HepG2 (cell line): Measurements from ENCODE around the gene IQCK. TPM values are rescaled to one million over a fixed set of nuclear protein-coding genes. Genes with fewer than 3 reads are reported as not detected.

ENCODE experiments used
- BRCA1 ChIP-seq: sonication (generic); formaldehyde crosslinking; IDR thresholded peaks from 2 replicates; pipeline ENCODE4 v1.4.0; 2020; ENCODE audit warnings: missing genetic modification reagents
- CEBPG ChIP-seq: IDR thresholded peaks from 2 replicates; pipeline ENCODE4 v1.6.1; 2016
- EHMT2 ChIP-seq: fragments of 200-600 bp; sonication (generic); IDR thresholded peaks from 2 replicates; pipeline ENCODE4 v1.7.0; 2017; ENCODE audit warnings: antibody characterized with exemption, low read depth, low read length, borderline replicate concordance
- HMGA1 ChIP-seq: sonication (generic); formaldehyde crosslinking; conservative IDR thresholded peaks from 2 replicates; pipeline ENCODE4 v1.4.0; 2020; ENCODE audit warnings: missing genetic modification reagents
- HNF4G ChIP-seq, 2 experiments: sonication (generic) in 1 of 2; formaldehyde crosslinking in 1 of 2; IDR thresholded peaks; 2 replicates each; pipeline versions ENCODE4 v1.4.0 to v1.6.1; 2011 to 2020; ENCODE audit warnings: borderline replicate concordance in 2 of 2, low read depth in 2 of 2, mild to moderate bottlenecking in 2 of 2, low read length in 1 of 2, missing genetic modification reagents in 1 of 2, moderate library complexity in 1 of 2
- NFKBIZ ChIP-seq: IDR thresholded peaks from 2 replicates; pipeline ENCODE4 v1.6.1; 2018; ENCODE audit warnings: missing genetic modification reagents, missing compliant biosample characterization
- NRL ChIP-seq: sonication (generic); formaldehyde crosslinking; IDR thresholded peaks from 2 replicates; pipeline ENCODE4 v1.5.0; 2020; ENCODE audit warnings: missing genetic modification reagents, mild to moderate bottlenecking, moderate library complexity, borderline replicate concordance
- TOPORS ChIP-seq: sonication (generic); formaldehyde crosslinking; IDR thresholded peaks from 2 replicates; pipeline ENCODE4 v1.8.0; 2023; ENCODE audit warnings: mild to moderate bottlenecking, missing genetic modification reagents
- XBP1 ChIP-seq: sonication (generic); formaldehyde crosslinking; IDR thresholded peaks from 2 replicates; pipeline ENCODE4 v1.5.0; 2020; ENCODE audit warnings: missing genetic modification reagents
- ZNF143 ChIP-seq: sonication (generic); formaldehyde crosslinking; IDR thresholded peaks from 2 replicates; pipeline ENCODE4 v1.4.0; 2020; ENCODE audit warnings: missing genetic modification reagents
- ZNF256 ChIP-seq: sonication (generic); formaldehyde crosslinking; conservative IDR thresholded peaks from 2 replicates; pipeline ENCODE4 v1.4.0; 2020; ENCODE audit warnings: missing genetic modification reagents
- ZNF317 ChIP-seq: sonication (generic); formaldehyde crosslinking; IDR thresholded peaks from 2 replicates; pipeline ENCODE4 v1.5.0; 2020; ENCODE audit warnings: mild to moderate bottlenecking, missing genetic modification reagents
- ZNF333 ChIP-seq: sonication (generic); formaldehyde crosslinking; IDR thresholded peaks from 2 replicates; pipeline ENCODE4 v1.4.0; 2020; ENCODE audit warnings: mild to moderate bottlenecking, missing genetic modification reagents, borderline replicate concordance
- ZNF367 ChIP-seq: sonication (generic); formaldehyde crosslinking; IDR thresholded peaks from 2 replicates; pipeline ENCODE4 v1.4.0; 2020; ENCODE audit warnings: missing genetic modification reagents, borderline replicate concordance
- ZNF44 ChIP-seq: sonication (generic); formaldehyde crosslinking; IDR thresholded peaks from 2 replicates; pipeline ENCODE4 v1.5.1; 2020; ENCODE audit warnings: mild to moderate bottlenecking, missing genetic modification reagents
- ZNF563 ChIP-seq: sonication (generic); formaldehyde crosslinking; IDR thresholded peaks from 2 replicates; pipeline ENCODE4 v1.8.0; 2022; ENCODE audit warnings: mild to moderate bottlenecking, moderate library complexity, missing genetic modification reagents
- polyA plus RNA-seq, 8 experiments: library from polyadenylated mRNA; depleted of rRNA in 3 of 8; stranded (reverse) in 7 of 8; unstranded in 1 of 8; fragments of >200 nt; fragmentation: Illumina TruSeq in 4 of 8; extraction: Trizol in 4 of 8; gene quantifications; 2 replicates each; pipeline versions ENCODE4 v1.2.1 to v1.2.3, GENCODE V29; 2011 to 2016; ENCODE audit warnings: low read depth in 4 of 8, missing spikeins in 1 of 8, mixed read lengths in 1 of 8; ENCODE audit not compliant: insufficient read depth in 1 of 8
- total RNA-seq, 5 experiments: library from RNA; depleted of rRNA; stranded (reverse); fragments of >200 nt; fragmentation: Illumina TruSeq; extraction: Trizol; gene quantifications; 2 replicates each; pipeline ENCODE4 v1.2.3, GENCODE V29; 2016; ENCODE audit warnings: low read depth in 1 of 5
- TF ChIP-seq, protein P1 (sequence below): sonication (generic); formaldehyde crosslinking; IDR thresholded peaks from 2 replicates; pipeline ENCODE4 v1.4.0; 2020; ENCODE audit warnings: missing genetic modification reagents; ENCODE audit errors: not compliant biosample characterization
- TF ChIP-seq, protein P2 (sequence below): IDR thresholded peaks from 2 replicates; pipeline ENCODE4 v1.6.1; 2016; ENCODE audit warnings: low read depth, borderline replicate concordance
- TF ChIP-seq, protein P3 (sequence below): sonication (generic); formaldehyde crosslinking; IDR thresholded peaks from 2 replicates; pipeline ENCODE4 v1.8.1; 2022; ENCODE audit warnings: low read depth, mild to moderate bottlenecking, missing genetic modification reagents
- TF ChIP-seq, protein P4 (sequence below): sonication (generic); formaldehyde crosslinking; IDR thresholded peaks from 2 replicates; pipeline ENCODE4 v1.4.0; 2020; ENCODE audit warnings: missing genetic modification reagents
- TF ChIP-seq, protein P5 (sequence below): sonication (generic); formaldehyde crosslinking; IDR thresholded peaks from 2 replicates; pipeline ENCODE4 v1.4.0; 2020; ENCODE audit warnings: missing genetic modification reagents

The IQCK gene
- total and polyA plus RNA-seq, 2 of the 13 experiments (the other 11 are each of a cell fraction or from before 2014, with no cell fraction given): 5.1 to 7.3 TPM

DNA sequence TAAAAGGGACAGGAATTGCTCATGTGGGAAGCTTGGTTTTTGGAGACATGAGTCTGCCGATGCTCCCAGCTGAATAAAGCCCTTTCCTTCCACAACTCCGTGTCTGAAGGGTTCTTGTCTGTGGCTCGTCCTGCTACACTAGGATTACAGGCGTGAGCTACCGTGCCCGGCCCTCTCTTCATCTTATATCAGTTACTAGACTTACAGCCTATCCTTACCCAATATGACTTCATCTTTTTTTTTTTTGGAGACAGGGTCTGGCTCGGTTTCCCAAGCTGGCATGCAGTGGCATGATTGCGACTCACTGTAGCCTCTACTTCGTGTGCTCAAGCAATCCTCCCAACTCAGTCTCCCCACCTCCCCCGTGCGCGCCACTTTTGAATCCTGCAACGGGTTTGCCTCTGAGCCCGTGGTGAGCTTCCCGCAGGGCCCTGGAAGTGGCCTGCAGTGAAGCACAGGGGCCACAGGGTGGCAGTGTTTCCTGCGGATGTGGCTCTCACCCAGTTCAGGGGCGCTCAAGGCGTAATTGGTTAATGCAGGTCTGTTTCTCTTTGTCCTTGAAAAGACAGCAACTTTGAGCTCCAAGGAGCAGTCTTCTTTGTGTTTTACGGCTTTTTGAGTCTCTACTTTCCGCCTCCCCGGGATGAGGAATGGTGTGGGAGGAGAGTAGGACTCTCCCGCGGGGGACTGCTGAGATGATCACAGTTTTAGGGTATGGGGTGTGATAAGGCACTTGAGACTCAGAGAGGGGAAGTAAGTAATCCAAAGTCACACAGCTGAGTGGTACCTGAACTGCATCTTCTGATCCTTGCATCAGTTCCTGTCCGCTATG is 189.3 kb downstream of the IQCK start (continued):
- TF ChIP-seq, protein P1, sequence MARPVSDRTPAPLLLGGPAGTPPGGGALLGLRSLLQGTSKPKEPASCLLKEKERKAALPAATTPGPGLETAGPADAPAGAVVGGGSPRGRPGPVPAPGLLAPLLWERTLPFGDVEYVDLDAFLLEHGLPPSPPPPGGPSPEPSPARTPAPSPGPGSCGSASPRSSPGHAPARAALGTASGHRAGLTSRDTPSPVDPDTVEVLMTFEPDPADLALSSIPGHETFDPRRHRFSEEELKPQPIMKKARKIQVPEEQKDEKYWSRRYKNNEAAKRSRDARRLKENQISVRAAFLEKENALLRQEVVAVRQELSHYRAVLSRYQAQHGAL (CRISPR knock-in tag): no peak
- TF ChIP-seq TOPORS (CRISPR knock-in tag): no peak
- TF ChIP-seq, protein P2, sequence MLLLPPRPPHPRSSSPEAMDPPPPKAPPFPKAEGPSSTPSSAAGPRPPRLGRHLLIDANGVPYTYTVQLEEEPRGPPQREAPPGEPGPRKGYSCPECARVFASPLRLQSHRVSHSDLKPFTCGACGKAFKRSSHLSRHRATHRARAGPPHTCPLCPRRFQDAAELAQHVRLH (CRISPR knock-in tag): peak; percentile 63; the same call in 1 of the 2 replicates
- TF ChIP-seq, protein P3, sequence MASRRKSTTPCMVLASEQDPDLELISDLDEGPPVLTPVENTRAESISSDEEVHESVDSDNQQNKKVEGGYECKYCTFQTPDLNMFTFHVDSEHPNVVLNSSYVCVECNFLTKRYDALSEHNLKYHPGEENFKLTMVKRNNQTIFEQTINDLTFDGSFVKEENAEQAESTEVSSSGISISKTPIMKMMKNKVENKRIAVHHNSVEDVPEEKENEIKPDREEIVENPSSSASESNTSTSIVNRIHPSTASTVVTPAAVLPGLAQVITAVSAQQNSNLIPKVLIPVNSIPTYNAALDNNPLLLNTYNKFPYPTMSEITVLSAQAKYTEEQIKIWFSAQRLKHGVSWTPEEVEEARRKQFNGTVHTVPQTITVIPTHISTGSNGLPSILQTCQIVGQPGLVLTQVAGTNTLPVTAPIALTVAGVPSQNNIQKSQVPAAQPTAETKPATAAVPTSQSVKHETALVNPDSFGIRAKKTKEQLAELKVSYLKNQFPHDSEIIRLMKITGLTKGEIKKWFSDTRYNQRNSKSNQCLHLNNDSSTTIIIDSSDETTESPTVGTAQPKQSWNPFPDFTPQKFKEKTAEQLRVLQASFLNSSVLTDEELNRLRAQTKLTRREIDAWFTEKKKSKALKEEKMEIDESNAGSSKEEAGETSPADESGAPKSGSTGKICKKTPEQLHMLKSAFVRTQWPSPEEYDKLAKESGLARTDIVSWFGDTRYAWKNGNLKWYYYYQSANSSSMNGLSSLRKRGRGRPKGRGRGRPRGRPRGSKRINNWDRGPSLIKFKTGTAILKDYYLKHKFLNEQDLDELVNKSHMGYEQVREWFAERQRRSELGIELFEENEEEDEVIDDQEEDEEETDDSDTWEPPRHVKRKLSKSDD (CRISPR knock-in tag): no peak
- TF ChIP-seq ZNF44: no peak
- TF ChIP-seq NRL (CRISPR knock-in tag): peak; percentile 93; the same call in 1 of the 2 replicates
- peak; percentile 33; the same call in 1 of the 2 replicates for TF ChIP-seq CEBPG (CRISPR knock-in tag)
- no peak for TF ChIP-seq HNF4G (IDR thresholded peaks at IDR 0.05; ENCODE audit: borderline replicate concordance, low read depth, low read length)
- TF ChIP-seq HNF4G (CRISPR knock-in tag; IDR thresholded peaks at IDR 0.05; ENCODE audit: borderline replicate concordance, low read depth): no peak
- TF ChIP-seq NFKBIZ (CRISPR knock-in tag): no peak
- TF ChIP-seq ZNF333 (CRISPR knock-in tag): no peak
- TF ChIP-seq BRCA1: no peak
- TF ChIP-seq HMGA1: no peak
- TF ChIP-seq XBP1: no peak
- no peak for TF ChIP-seq ZNF256 (CRISPR knock-in tag)
- TF ChIP-seq, protein P4, sequence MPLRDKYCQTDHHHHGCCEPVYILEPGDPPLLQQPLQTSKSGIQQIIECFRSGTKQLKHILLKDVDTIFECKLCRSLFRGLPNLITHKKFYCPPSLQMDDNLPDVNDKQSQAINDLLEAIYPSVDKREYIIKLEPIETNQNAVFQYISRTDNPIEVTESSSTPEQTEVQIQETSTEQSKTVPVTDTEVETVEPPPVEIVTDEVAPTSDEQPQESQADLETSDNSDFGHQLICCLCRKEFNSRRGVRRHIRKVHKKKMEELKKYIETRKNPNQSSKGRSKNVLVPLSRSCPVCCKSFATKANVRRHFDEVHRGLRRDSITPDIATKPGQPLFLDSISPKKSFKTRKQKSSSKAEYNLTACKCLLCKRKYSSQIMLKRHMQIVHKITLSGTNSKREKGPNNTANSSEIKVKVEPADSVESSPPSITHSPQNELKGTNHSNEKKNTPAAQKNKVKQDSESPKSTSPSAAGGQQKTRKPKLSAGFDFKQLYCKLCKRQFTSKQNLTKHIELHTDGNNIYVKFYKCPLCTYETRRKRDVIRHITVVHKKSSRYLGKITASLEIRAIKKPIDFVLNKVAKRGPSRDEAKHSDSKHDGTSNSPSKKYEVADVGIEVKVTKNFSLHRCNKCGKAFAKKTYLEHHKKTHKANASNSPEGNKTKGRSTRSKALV (CRISPR knock-in tag): no peak
- TF ChIP-seq ZNF143 (CRISPR knock-in tag): no peak
- no peak for TF ChIP-seq ZNF563 (CRISPR knock-in tag)
- TF ChIP-seq, protein P5, sequence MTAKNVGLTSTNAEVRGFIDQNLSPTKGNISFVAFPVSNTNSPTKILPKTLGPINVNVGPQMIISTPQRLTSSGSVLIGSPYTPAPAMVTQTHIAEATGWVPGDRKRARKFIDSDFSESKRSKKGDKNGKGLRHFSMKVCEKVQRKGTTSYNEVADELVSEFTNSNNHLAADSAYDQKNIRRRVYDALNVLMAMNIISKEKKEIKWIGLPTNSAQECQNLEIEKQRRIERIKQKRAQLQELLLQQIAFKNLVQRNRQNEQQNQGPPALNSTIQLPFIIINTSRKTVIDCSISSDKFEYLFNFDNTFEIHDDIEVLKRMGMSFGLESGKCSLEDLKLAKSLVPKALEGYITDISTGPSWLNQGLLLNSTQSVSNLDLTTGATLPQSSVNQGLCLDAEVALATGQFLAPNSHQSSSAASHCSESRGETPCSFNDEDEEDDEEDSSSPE (CRISPR knock-in tag): peak; percentile 52
- TF ChIP-seq ZNF317: no peak
- no peak for TF ChIP-seq EHMT2
- no peak for TF ChIP-seq ZNF367 (CRISPR knock-in tag)
